Measurements from ENCODE around the gene GPR17.

The GPR17 gene

GRCh38 chr2:127614246-127614645 is 31.7 kb upstream of the GPR17 start:
- no peak for DNase-seq (ENCODE audit: low read depth in 2 of 2)

- DNase-seq (ENCODE audit: low read depth in 2 of 2) = no peak
Observed at GRCh38 chr2:127614731-127615130, 31.2 kb upstream of the GPR17 start.

- no peak for DNase-seq (ENCODE audit: low read depth in 2 of 2)
Observed at GRCh38 chr2:127615511-127616166, 30.3 kb upstream of the GPR17 start.

- no peak for DNase-seq (ENCODE audit: low read depth in 2 of 2)
Observed at GRCh38 chr2:127618551-127619202, 27.3 kb upstream of the GPR17 start.

- no peak for DNase-seq (ENCODE audit: low read depth in 2 of 2)
Observed at GRCh38 chr2:127619203-127619590, 26.8 kb upstream of the GPR17 start.

GRCh38 chr2:127619877-127620705 is 25.9 kb upstream of the GPR17 start:
- DNase-seq (ENCODE audit: low read depth in 2 of 2) = no peak

- DNase-seq (ENCODE audit: low read depth in 2 of 2) = no peak
Observed at GRCh38 chr2:127620866-127621265, 25.1 kb upstream of the GPR17 start.

GRCh38 chr2:127621981-127622431 is 23.9 kb upstream of the GPR17 start:
- DNase-seq (ENCODE audit: low read depth in 2 of 2) = no peak

- DNase-seq (ENCODE audit: low read depth in 2 of 2) = no peak
Observed at GRCh38 chr2:127622561-127623387, 23.2 kb upstream of the GPR17 start.

- DNase-seq (ENCODE audit: low read depth in 2 of 2) = no peak
Observed at GRCh38 chr2:127623388-127624319, 22.3 kb upstream of the GPR17 start.

- DNase-seq (ENCODE audit: low read depth in 2 of 2) = no peak
Observed at GRCh38 chr2:127624320-127624755, 21.6 kb upstream of the GPR17 start.

- no peak for DNase-seq (ENCODE audit: low read depth in 2 of 2)
Observed at GRCh38 chr2:127624756-127625571, 21.0 kb upstream of the GPR17 start.

GRCh38 chr2:127625572-127625951 is 20.4 kb upstream of the GPR17 start:
- DNase-seq (ENCODE audit: low read depth in 2 of 2) = no peak

GRCh38 chr2:127626175-127626574 is 19.8 kb upstream of the GPR17 start:
- DNase-seq (ENCODE audit: low read depth in 2 of 2) = no peak

GRCh38 chr2:127626917-127627739 is 18.8 kb upstream of the GPR17 start:
- DNase-seq (ENCODE audit: low read depth in 2 of 2) = no peak

GRCh38 chr2:127627740-127628571 is 18.0 kb upstream of the GPR17 start:
- no peak for DNase-seq (ENCODE audit: low read depth in 2 of 2)

- no peak for DNase-seq (ENCODE audit: low read depth in 2 of 2)
Observed at GRCh38 chr2:127628767-127629614, 17.0 kb upstream of the GPR17 start.
